ENCODE results near the gene GMDS. TPM values are rescaled to one million over a fixed set of nuclear protein-coding genes. Genes with fewer than 3 reads are reported as not detected.

GMDS gene
- total RNA-seq, 4 donors from 2014 or later = 3.4 to 7.2 (median 4.6) TPM

- ATAC-seq (no peak), DNase-seq (no peak)
- intact Hi-C loops (cut with DNase I; ENCODE audit: low total_unique reads) (loop anchor here (5.0 kb wide), 1 partner anchor 1139 kb away; the partner anchor contains the start of gene MYLK4), in situ Hi-C loops (cut with MboI; ENCODE audit: low sequenced_read_pairs in 4 of 4) (loop anchor here in 1 of 4 donors (25.0 kb wide), 1 partner anchor 499 kb away; no protein-coding TSS in a partner anchor)
- TF ChIP-seq POLR2A (IDR thresholded peaks at IDR 0.05) (no peak), CTCF (IDR thresholded peaks at IDR 0.05 in 4 of 5, conservative IDR thresholded peaks at IDR 0.05 in 1 of 5) (no peak)
- Histone ChIP-seq H3K9me3 (no peaks in the 10 kb centered on the region), H3K27ac (peak overlapping the region in 3 of 4 donors; percentile 9 to 67 (median 60)), H3K4me3 (peak overlapping the region; percentile 34 to 62 (median 58)), H3K4me1 (peaks cover 5% of the 10 kb centered on the region in 2 donors), H3K36me3 (no peaks in the 10 kb centered on the region), H3K27me3 (peaks cover 46 to 72% (median 53%) of the 10 kb centered on the region in 3 donors)
Measured at GRCh38 chr6:1613346-1613687, 632.1 kb downstream of the GMDS start.

GRCh38 chr6:1612974-1613306 lies 632.5 kb downstream of the GMDS start:
- intact Hi-C loops (cut with DNase I; ENCODE audit: low total_unique reads) = loop anchor here (5.0 kb wide), 1 partner anchor 1139 kb away; the partner anchor contains the start of gene MYLK4
- TF ChIP-seq POLR2A (IDR thresholded peaks at IDR 0.05) (no peak), CTCF (IDR thresholded peaks at IDR 0.05 in 4 of 5, conservative IDR thresholded peaks at IDR 0.05 in 1 of 5) (no peak)
- Histone ChIP-seq H3K27ac (peak overlapping the region in 2 of 4 donors; percentile 60 to 67), H3K4me3 (peak overlapping the region; percentile 34 to 62 (median 58)), H3K36me3 (no peaks in the 10 kb centered on the region), H3K4me1 (peaks cover 5 to 9% of the 10 kb centered on the region in 2 donors), H3K27me3 (peaks cover 50 to 73% (median 57%) of the 10 kb centered on the region in 3 donors), H3K9me3 (no peaks in the 10 kb centered on the region)
- no peak for ATAC-seq
- DNase-seq = no peak
- in situ Hi-C loops (cut with MboI; ENCODE audit: low sequenced_read_pairs in 4 of 4) = loop anchor here in 1 of 4 donors (25.0 kb wide), 1 partner anchor 499 kb away; no protein-coding TSS in a partner anchor

- peaks cover 5 to 14% of the 10 kb centered on the region in 2 donors for H3K4me1 ChIP-seq
- no peaks in the 10 kb centered on the region for H3K9me3 ChIP-seq
- ATAC-seq (no peak), DNase-seq (no peak)
- in situ Hi-C loops (cut with MboI; ENCODE audit: low sequenced_read_pairs in 4 of 4) (loop anchor here in 1 of 4 donors (25.0 kb wide), 1 partner anchor 500 kb away; no protein-coding TSS in a partner anchor), intact Hi-C loops (cut with DNase I; ENCODE audit: low total_unique reads) (loop anchor here (5.0 kb wide), 1 partner anchor 1140 kb away; the partner anchor contains the start of gene MYLK4)
- peak overlapping the region; percentile 45 to 62 (median 58) for H3K4me3 ChIP-seq
- H3K27me3 ChIP-seq = peaks cover 55 to 75% (median 62%) of the 10 kb centered on the region in 3 donors
- no peaks in the 10 kb centered on the region for H3K36me3 ChIP-seq
- TF ChIP-seq CTCF (IDR thresholded peaks at IDR 0.05 in 4 of 5, conservative IDR thresholded peaks at IDR 0.05 in 1 of 5) (no peak), POLR2A (IDR thresholded peaks at IDR 0.05) (no peak)
- peak overlapping the region; percentile 10 to 60 (median 44) for H3K27ac ChIP-seq
Measured at GRCh38 chr6:1612299-1612973, 633.0 kb downstream of the GMDS start.

GRCh38 chr6:1611572-1612298 lies 633.7 kb downstream of the GMDS start:
- Histone ChIP-seq H3K4me3 (peak overlapping the region; percentile 45 to 62 (median 58)), H3K4me1 (peaks cover 5 to 16% of the 10 kb centered on the region in 2 donors), H3K27ac (peak overlapping the region; percentile 10 to 60 (median 52)), H3K27me3 (peaks cover 62 to 82% (median 69%) of the 10 kb centered on the region in 3 donors), H3K36me3 (no peaks in the 10 kb centered on the region), H3K9me3 (no peaks in the 10 kb centered on the region)
- in situ Hi-C loops (cut with MboI; ENCODE audit: low sequenced_read_pairs in 4 of 4) (loop anchor here in 1 of 4 donors (25.0 kb wide), 1 partner anchor 501 kb away; no protein-coding TSS in a partner anchor), intact Hi-C loops (cut with DNase I; ENCODE audit: low total_unique reads) (loop anchor here (5.0 kb wide), 1 partner anchor 1141 kb away; the partner anchor contains the start of gene MYLK4)
- no peak for TF ChIP-seq CTCF (IDR thresholded peaks at IDR 0.05 in 4 of 5, conservative IDR thresholded peaks at IDR 0.05 in 1 of 5)
- no peak for TF ChIP-seq POLR2A (IDR thresholded peaks at IDR 0.05)
- ATAC-seq (no peak), DNase-seq (no peak)

Data from gastrocnemius medialis (tissue), 4 donors.